H9 (cell line): ENCODE results near the gene SMYD5. TPM values are rescaled to one million over a fixed set of nuclear protein-coding genes. Genes with fewer than 3 reads are reported as not detected.

Experiments used
- DNase-seq: peaks from one replicate; pipeline ENCODE4 v3.0.0-alpha.2; 2017
- H2AFZ ChIP-seq: one replicate; pipeline ENCODE4 v1.6.1; 2013; ENCODE audit warnings: mild to moderate bottlenecking, low read length, control low read depth, moderate library complexity
- H2AK5ac ChIP-seq: 2 replicates; pipeline ENCODE4 v1.6.1; 2013; ENCODE audit warnings: low read length, control low read depth, mixed read lengths; ENCODE audit not compliant: insufficient read length
- H2BK120ac ChIP-seq: one replicate; pipeline ENCODE4 v1.6.1; 2013; ENCODE audit warnings: low read depth, mild to moderate bottlenecking, low read length, control low read depth, inconsistent platforms; ENCODE audit not compliant: poor library complexity, severe bottlenecking
- H2BK12ac ChIP-seq: 2 replicates; pipeline ENCODE4 v1.6.1; 2013; ENCODE audit warnings: low read length, control low read depth, mixed read lengths, low read depth; ENCODE audit not compliant: insufficient read length
- H2BK15ac ChIP-seq: 2 replicates; pipeline ENCODE4 v1.6.1; 2013; ENCODE audit warnings: low read depth, low read length, control low read depth
- H2BK20ac ChIP-seq: one replicate; pipeline ENCODE4 v1.6.1; 2013; ENCODE audit warnings: low read depth, mild to moderate bottlenecking, low read length, control low read depth, inconsistent platforms; ENCODE audit not compliant: poor library complexity, severe bottlenecking
- H2BK5ac ChIP-seq: 2 replicates; pipeline ENCODE4 v1.6.1; 2013; ENCODE audit warnings: low read length, control low read depth, mixed read lengths; ENCODE audit not compliant: insufficient read length
- H3K14ac ChIP-seq: 2 replicates; pipeline ENCODE4 v1.6.1; 2013; ENCODE audit warnings: low read length, control low read depth; ENCODE audit not compliant: insufficient read depth
- H3K18ac ChIP-seq: 2 replicates; pipeline ENCODE4 v1.6.1; 2013; ENCODE audit warnings: low read depth, mild to moderate bottlenecking, mixed read lengths, low read length, control low read depth; ENCODE audit not compliant: insufficient read length
- H3K23ac ChIP-seq: 2 replicates; pipeline ENCODE4 v1.6.1; 2013; ENCODE audit warnings: low read length, control low read depth, mixed read lengths, low read depth; ENCODE audit not compliant: insufficient read length
- H3K23me2 ChIP-seq: 2 replicates; pipeline ENCODE4 v1.6.1; 2013; ENCODE audit warnings: low read depth, mild to moderate bottlenecking, mixed read lengths, low read length, control low read depth; ENCODE audit not compliant: insufficient read length, poor library complexity, severe bottlenecking
- H3K27ac ChIP-seq: 2 replicates; pipeline ENCODE4 v1.5.1; 2013; ENCODE audit warnings: low read length, control low read depth, mixed read lengths, low read depth; ENCODE audit not compliant: insufficient read length
- H3K27me3 ChIP-seq: 2 replicates; pipeline ENCODE4 v1.6.1; 2013; ENCODE audit warnings: low read length, control low read depth, inconsistent platforms; ENCODE audit not compliant: insufficient read depth
- H3K4ac ChIP-seq: 2 replicates; pipeline ENCODE4 v1.6.1; 2013; ENCODE audit warnings: low read depth, mild to moderate bottlenecking, control low read depth, inconsistent platforms, low read length, moderate library complexity
- H3K4me1 ChIP-seq: 2 replicates; pipeline ENCODE4 v1.6.1; 2013; ENCODE audit warnings: low read length, control low read depth, inconsistent platforms; ENCODE audit not compliant: insufficient read depth
- H3K4me2 ChIP-seq: 2 replicates; pipeline ENCODE4 v1.6.1; 2013; ENCODE audit warnings: low read length, control low read depth, mixed read lengths; ENCODE audit not compliant: insufficient read length, insufficient read depth
- H3K56ac ChIP-seq: 2 replicates; pipeline ENCODE4 v1.6.1; 2013; ENCODE audit warnings: low read depth, mild to moderate bottlenecking, mixed read lengths, low read length, control low read depth; ENCODE audit not compliant: insufficient read length
- H3K79me1 ChIP-seq: 2 replicates; pipeline ENCODE4 v1.6.1; 2013; ENCODE audit warnings: low read depth, mild to moderate bottlenecking, moderate library complexity, low read length, control low read depth, inconsistent platforms; ENCODE audit not compliant: insufficient read depth, poor library complexity, severe bottlenecking
- H3K79me2 ChIP-seq: 2 replicates; pipeline ENCODE4 v1.6.1; 2013; ENCODE audit warnings: low read length, control low read depth, inconsistent platforms; ENCODE audit not compliant: insufficient read depth
- H3K9ac ChIP-seq: 2 replicates; pipeline ENCODE4 v1.6.1; 2013; ENCODE audit warnings: low read length, control low read depth, mixed read lengths; ENCODE audit not compliant: insufficient read length; ENCODE audit errors: extremely low read depth
- H3K9me3 ChIP-seq: one replicate; pipeline ENCODE4 v1.6.1; 2013; ENCODE audit warnings: low read depth, low read length, inconsistent platforms; ENCODE audit not compliant: control insufficient read depth
- H3T11ph ChIP-seq: one replicate; pipeline ENCODE4 v1.6.1; 2013; ENCODE audit warnings: mild to moderate bottlenecking, low read length, control low read depth, inconsistent platforms
- H4K20me1 ChIP-seq: one replicate; pipeline ENCODE4 v1.6.1; 2013; ENCODE audit not compliant: control insufficient read depth, insufficient read length, insufficient read depth
- H4K5ac ChIP-seq: 2 replicates; pipeline ENCODE4 v1.6.1; 2013; ENCODE audit warnings: low read depth, mild to moderate bottlenecking, mixed read lengths, low read length, control low read depth; ENCODE audit not compliant: insufficient read length
- H4K8ac ChIP-seq: replicated peaks from 2 replicates; pipeline ENCODE4 v1.6.1; 2013; ENCODE audit warnings: low read length, control low read depth, mixed read lengths, low read depth; ENCODE audit not compliant: insufficient read length
- H4K91ac ChIP-seq: 2 replicates; pipeline ENCODE4 v1.6.1; 2013; ENCODE audit warnings: low read depth, mild to moderate bottlenecking, moderate library complexity, mixed read lengths, low read length, control low read depth; ENCODE audit not compliant: insufficient read length
- H3K27ac Mint-ChIP-seq, 3 experiments: 2 replicates in 2 of 3; 3 replicates in 1 of 3; pipeline ENCODE4 v1.8.0; 2020 to 2021; ENCODE audit warnings: mixed read lengths in 3 of 3, mild to moderate bottlenecking in 1 of 3, moderate library complexity in 1 of 3
- H3K27me3 Mint-ChIP-seq: 2 replicates; pipeline ENCODE4 v1.8.0; 2021; ENCODE audit warnings: low read depth, mild to moderate bottlenecking, moderate library complexity, mixed read lengths
- H3K36me3 Mint-ChIP-seq, 3 experiments: 2 replicates in 2 of 3; 3 replicates in 1 of 3; pipeline ENCODE4 v1.8.0; 2020 to 2021; ENCODE audit warnings: low read depth in 3 of 3, mixed read lengths in 3 of 3; ENCODE audit not compliant: insufficient read depth in 1 of 3
- H3K4me1 Mint-ChIP-seq, 2 experiments: 2 replicates each; pipeline ENCODE4 v1.8.0; 2020; ENCODE audit warnings: mixed read lengths in 2 of 2
- H3K4me3 Mint-ChIP-seq, 2 experiments: 2 replicates in 1 of 2; 3 replicates in 1 of 2; pipeline ENCODE4 v1.8.0; 2020 to 2021; ENCODE audit warnings: mild to moderate bottlenecking in 2 of 2, mixed read lengths in 2 of 2, moderate library complexity in 1 of 2
- H3K9me3 Mint-ChIP-seq, 2 experiments: 2 replicates in 1 of 2; 3 replicates in 1 of 2; pipeline ENCODE4 v1.8.0; 2020; ENCODE audit warnings: mild to moderate bottlenecking in 2 of 2, mixed read lengths in 2 of 2, moderate library complexity in 1 of 2
- WGBS: extraction: QIAGEN DNeasy Blood & Tissue Kit; methylation state at CpG from one replicate; pipeline ENCODE4 v1.1.7; 2013; ENCODE audit warnings: missing lambda C conversion rate, low lambda C conversion rate, mixed read lengths; ENCODE audit not compliant: insufficient read length; ENCODE audit errors: extremely low coverage; 5-methylcytosine and 5-hydroxymethylcytosine counted together
- total RNA-seq: library from RNA; stranded (reverse); gene quantifications from 2 replicates; pipeline ENCODE4 v1.2.1, GENCODE V29; 2021
- TF ChIP-seq, protein P1 (sequence below): fragments of 200-600 bp; sonication (generic); conservative IDR thresholded peaks from 3 replicates; pipeline ENCODE4 v1.8.0; 2021; ENCODE audit warnings: antibody characterized with exemption, mild to moderate bottlenecking

Gene SMYD5
- total RNA-seq, 1 experiment from 2014 or later, result 45.2 TPM

DNA sequence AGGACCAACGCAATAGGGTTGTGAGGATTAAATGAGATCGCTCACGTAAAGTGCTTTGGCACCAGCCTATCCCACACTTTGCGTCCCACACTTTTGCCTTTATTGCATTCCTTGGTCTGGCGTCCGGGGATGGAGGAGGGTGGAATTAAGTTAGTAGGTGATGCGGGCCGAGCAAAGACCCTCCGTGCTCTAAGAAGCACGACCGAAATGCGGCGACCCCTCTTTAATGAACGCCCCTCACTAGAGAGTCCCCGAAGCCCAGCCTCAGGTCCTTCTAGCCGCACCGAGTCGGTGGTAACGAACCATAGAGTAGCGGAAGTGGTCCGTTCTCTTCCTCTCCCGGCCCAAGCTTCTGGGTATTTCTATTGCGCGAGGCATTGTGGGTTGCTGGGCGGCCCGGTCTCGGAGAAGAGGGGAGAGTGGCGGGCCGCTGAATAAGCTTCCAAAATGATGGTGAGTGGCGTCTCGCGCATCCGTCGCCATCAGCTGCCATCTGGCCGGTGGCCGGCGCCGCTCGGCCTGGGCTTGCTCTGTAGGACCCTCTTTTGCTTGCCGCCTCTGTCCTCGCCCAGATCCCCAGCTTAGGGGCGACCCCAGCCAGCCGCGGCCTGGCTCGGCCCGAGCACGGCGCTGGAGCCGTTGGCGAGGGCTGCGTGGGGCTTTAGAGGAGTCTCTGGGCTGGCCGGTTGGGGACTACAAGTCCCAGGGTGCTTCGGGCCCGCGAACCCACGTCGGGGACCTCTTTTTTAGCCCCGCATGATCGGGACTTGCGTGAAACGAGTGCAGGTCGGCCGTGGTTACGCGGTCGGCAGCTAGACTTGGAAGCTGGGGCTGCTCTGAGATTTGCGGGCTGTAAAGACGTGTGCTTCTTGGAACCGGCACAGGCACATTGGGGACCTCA, 20.1 kb downstream of the SMYD5 start, which contains the start of gene CCT7:
Gene CCT7 (plus strand): TSS at position 377 of the 901 bp plus-strand sequence. CDS start 71 bp downstream, at position 448.
- Mint-ChIP-seq H3K27ac (peak within 1 kb of the TSS; percentile 91 to 96 (median 95)), H3K4me3 (peak within 1 kb of the TSS; percentile 97 to 99), H3K9me3 (no peaks in the 10 kb centered on the region), H3K4me1 (peaks cover 34 to 35% of the 10 kb centered on the region in 2 experiments), H3K27me3 (no peaks in the 10 kb centered on the region; the same call in 1 of the 2 replicates), H3K36me3 (peaks cover 6 to 24% (median 12%) of the 10 kb centered on the region in 3 experiments)
- no CpG with 5 or more reads among the region's 69 CpGs for WGBS
- H2BK5ac ChIP-seq, result no peak within 1 kb of the TSS
- peak within 1 kb of the TSS; percentile 96 for H3K4me2 ChIP-seq
- no peak within 1 kb of the TSS; the same call in 1 of the 2 replicates for H3K4ac ChIP-seq
- no peak within 1 kb of the TSS for H3K27ac ChIP-seq
- TF ChIP-seq, protein P1, sequence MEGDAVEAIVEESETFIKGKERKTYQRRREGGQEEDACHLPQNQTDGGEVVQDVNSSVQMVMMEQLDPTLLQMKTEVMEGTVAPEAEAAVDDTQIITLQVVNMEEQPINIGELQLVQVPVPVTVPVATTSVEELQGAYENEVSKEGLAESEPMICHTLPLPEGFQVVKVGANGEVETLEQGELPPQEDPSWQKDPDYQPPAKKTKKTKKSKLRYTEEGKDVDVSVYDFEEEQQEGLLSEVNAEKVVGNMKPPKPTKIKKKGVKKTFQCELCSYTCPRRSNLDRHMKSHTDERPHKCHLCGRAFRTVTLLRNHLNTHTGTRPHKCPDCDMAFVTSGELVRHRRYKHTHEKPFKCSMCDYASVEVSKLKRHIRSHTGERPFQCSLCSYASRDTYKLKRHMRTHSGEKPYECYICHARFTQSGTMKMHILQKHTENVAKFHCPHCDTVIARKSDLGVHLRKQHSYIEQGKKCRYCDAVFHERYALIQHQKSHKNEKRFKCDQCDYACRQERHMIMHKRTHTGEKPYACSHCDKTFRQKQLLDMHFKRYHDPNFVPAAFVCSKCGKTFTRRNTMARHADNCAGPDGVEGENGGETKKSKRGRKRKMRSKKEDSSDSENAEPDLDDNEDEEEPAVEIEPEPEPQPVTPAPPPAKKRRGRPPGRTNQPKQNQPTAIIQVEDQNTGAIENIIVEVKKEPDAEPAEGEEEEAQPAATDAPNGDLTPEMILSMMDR, result no peak
- peak within 1 kb of the TSS; percentile 86 for H3K18ac ChIP-seq
- no peak within 1 kb of the TSS for H2BK15ac ChIP-seq
- DNase-seq, result peak; percentile 89
- H4K8ac ChIP-seq, result no peak within 1 kb of the TSS
- no peak within 1 kb of the TSS for H4K91ac ChIP-seq
- no peaks in the 10 kb centered on the region for H4K20me1 ChIP-seq
- no peak within 1 kb of the TSS for H2BK20ac ChIP-seq
- H2AK5ac ChIP-seq, result no peak within 1 kb of the TSS
- H3T11ph ChIP-seq, result no peak within 1 kb of the TSS
- H3K23me2 ChIP-seq, result peaks cover 14% of the 10 kb centered on the region
- no peak within 1 kb of the TSS for H2BK12ac ChIP-seq
- peaks cover 38% of the 10 kb centered on the region for H3K79me2 ChIP-seq
- no peak within 1 kb of the TSS for H3K23ac ChIP-seq
- H4K5ac ChIP-seq, result no peak within 1 kb of the TSS
- peaks cover 8% of the 10 kb centered on the region; the same call in 1 of the 2 replicates for H3K4me1 ChIP-seq
- H2AFZ ChIP-seq, result peak within 1 kb of the TSS; percentile 11
- H3K9ac ChIP-seq, result peak within 1 kb of the TSS; percentile 94
- H2BK120ac ChIP-seq, result no peak within 1 kb of the TSS
- H3K79me1 ChIP-seq, result no peaks in the 10 kb centered on the region
- H3K14ac ChIP-seq, result peak within 1 kb of the TSS; percentile 83
- H3K9me3 ChIP-seq, result no peaks in the 10 kb centered on the region
- no peak within 1 kb of the TSS for H3K56ac ChIP-seq
- no peaks in the 10 kb centered on the region for H3K27me3 ChIP-seq
